Activated T-cell treated with anti-CD3 and anti-CD28 coated beads for 4 hours (primary cell): Measurements from ENCODE around the gene DDX52.
A peak's percentile ranks its signal among the peaks of the same experiment; 100 is the strongest.

ENCODE experiments used
- DNase-seq: peaks from one replicate; pipeline ENCODE4 v3.0.0-alpha.2; 2020

The DDX52 gene

GRCh38 chr17:37570527-37571093 lies 72.6 kb downstream of the DDX52 start:
- peak; percentile 1 for DNase-seq

- no peak for DNase-seq
These were observed 74.7 kb downstream of the DDX52 start for GRCh38 chr17:37568350-37569053.

- no peak for DNase-seq
These were observed 75.7 kb downstream of the DDX52 start for GRCh38 chr17:37567538-37567937.

- DNase-seq, result no peak
These were observed 76.1 kb downstream of the DDX52 start for GRCh38 chr17:37567137-37567536.

- no peak for DNase-seq
These were observed 79.0 kb downstream of the DDX52 start for GRCh38 chr17:37564252-37564651.

GRCh38 chr17:37562016-37562745 lies 81.1 kb downstream of the DDX52 start:
- no peak for DNase-seq
